ENCODE measurements around the gene CHD8.

CHD8 gene

GRCh38 chr14:21350539-21350938, 105.4 kb downstream of the CHD8 start:
- TF ChIP-seq, protein P1, sequence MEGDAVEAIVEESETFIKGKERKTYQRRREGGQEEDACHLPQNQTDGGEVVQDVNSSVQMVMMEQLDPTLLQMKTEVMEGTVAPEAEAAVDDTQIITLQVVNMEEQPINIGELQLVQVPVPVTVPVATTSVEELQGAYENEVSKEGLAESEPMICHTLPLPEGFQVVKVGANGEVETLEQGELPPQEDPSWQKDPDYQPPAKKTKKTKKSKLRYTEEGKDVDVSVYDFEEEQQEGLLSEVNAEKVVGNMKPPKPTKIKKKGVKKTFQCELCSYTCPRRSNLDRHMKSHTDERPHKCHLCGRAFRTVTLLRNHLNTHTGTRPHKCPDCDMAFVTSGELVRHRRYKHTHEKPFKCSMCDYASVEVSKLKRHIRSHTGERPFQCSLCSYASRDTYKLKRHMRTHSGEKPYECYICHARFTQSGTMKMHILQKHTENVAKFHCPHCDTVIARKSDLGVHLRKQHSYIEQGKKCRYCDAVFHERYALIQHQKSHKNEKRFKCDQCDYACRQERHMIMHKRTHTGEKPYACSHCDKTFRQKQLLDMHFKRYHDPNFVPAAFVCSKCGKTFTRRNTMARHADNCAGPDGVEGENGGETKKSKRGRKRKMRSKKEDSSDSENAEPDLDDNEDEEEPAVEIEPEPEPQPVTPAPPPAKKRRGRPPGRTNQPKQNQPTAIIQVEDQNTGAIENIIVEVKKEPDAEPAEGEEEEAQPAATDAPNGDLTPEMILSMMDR (conservative IDR thresholded peaks at IDR 0.05; ENCODE audit: low read length): no peak
- TF ChIP-seq EZH2phosphoT487 (IDR thresholded peaks at IDR 0.05; ENCODE audit: borderline replicate concordance): no peak
- no peaks in the 10 kb centered on the region for H3K27me3 ChIP-seq (ENCODE audit: insufficient read depth, low read length, poor library complexity, severe bottlenecking)
- no peak overlapping the region for H3K4me2 ChIP-seq (ENCODE audit: low read depth, low read length, poor library complexity, severe bottlenecking)
- H3K4me1 ChIP-seq (ENCODE audit: insufficient read depth, low read length, poor library complexity, severe bottlenecking): no peaks in the 10 kb centered on the region
- no peaks in the 10 kb centered on the region for H3K79me2 ChIP-seq (ENCODE audit: insufficient read depth, low read length)
- H3K36me3 ChIP-seq (ENCODE audit: insufficient read depth, low read length): peaks cover 49% of the 10 kb centered on the region; the same call in 1 of the 2 replicates
- no peak overlapping the region for H3K4me3 ChIP-seq (ENCODE audit: low read length, poor library complexity, severe bottlenecking)
- H3K9me2 ChIP-seq (replicated peaks; ENCODE audit: low read depth, low read length): no peaks in the 10 kb centered on the region
- H3F3A ChIP-seq (ENCODE audit: low read depth): no peaks in the 10 kb centered on the region
- H2AFZ ChIP-seq (ENCODE audit: low read length): no peak overlapping the region
- H3K9me3 ChIP-seq (ENCODE audit: insufficient read depth, low read depth, low read length): no peaks in the 10 kb centered on the region
- no peak overlapping the region for H3K9ac ChIP-seq (ENCODE audit: low read depth, low read length, poor library complexity, severe bottlenecking)
- no peaks in the 10 kb centered on the region for H4K20me1 ChIP-seq (ENCODE audit: insufficient read depth, low read length, poor library complexity, severe bottlenecking)

DNA sequence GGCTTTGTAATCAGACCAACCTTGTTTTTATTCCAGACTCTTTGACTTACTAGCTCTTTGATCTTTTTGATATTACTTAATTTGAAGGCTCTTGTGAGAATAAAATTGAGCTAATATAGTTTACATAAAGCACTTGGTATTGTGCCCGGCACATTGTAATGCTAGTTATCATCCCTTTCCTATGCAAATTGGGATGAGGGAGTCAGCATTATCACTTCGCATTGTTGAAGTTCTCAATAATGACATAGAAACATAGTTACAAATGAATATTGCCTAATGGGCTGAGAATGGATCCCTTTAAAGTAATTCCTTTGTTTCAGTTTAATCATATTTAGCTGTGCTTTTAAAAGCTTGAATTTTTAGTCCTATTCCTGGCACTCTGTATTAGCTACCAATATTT, 108.7 kb downstream of the CHD8 start:
- no peaks in the 10 kb centered on the region for H3K79me2 ChIP-seq (ENCODE audit: insufficient read depth, low read length)
- no peaks in the 10 kb centered on the region for H3K9me2 ChIP-seq (replicated peaks; ENCODE audit: low read depth, low read length)
- H3K4me3 ChIP-seq (ENCODE audit: low read length, poor library complexity, severe bottlenecking): no peak overlapping the region
- no peaks in the 10 kb centered on the region for H4K20me1 ChIP-seq (ENCODE audit: insufficient read depth, low read length, poor library complexity, severe bottlenecking)
- TF ChIP-seq, protein P1 (conservative IDR thresholded peaks at IDR 0.05; ENCODE audit: low read length): no peak
- TF ChIP-seq EZH2phosphoT487 (IDR thresholded peaks at IDR 0.05; ENCODE audit: borderline replicate concordance): no peak
- H3K9me3 ChIP-seq (ENCODE audit: insufficient read depth, low read depth, low read length): no peaks in the 10 kb centered on the region
- H3F3A ChIP-seq (ENCODE audit: low read depth): no peaks in the 10 kb centered on the region
- H2AFZ ChIP-seq (ENCODE audit: low read length): no peak overlapping the region
- no peak overlapping the region for H3K4me2 ChIP-seq (ENCODE audit: low read depth, low read length, poor library complexity, severe bottlenecking)
- no peaks in the 10 kb centered on the region for H3K4me1 ChIP-seq (ENCODE audit: insufficient read depth, low read length, poor library complexity, severe bottlenecking)
- H3K9ac ChIP-seq (ENCODE audit: low read depth, low read length, poor library complexity, severe bottlenecking): no peak overlapping the region
- H3K36me3 ChIP-seq (ENCODE audit: insufficient read depth, low read length): peaks cover 19% of the 10 kb centered on the region; the same call in 1 of the 2 replicates
- no peaks in the 10 kb centered on the region for H3K27me3 ChIP-seq (ENCODE audit: insufficient read depth, low read length, poor library complexity, severe bottlenecking)

GRCh38 chr14:21346532-21347135, 109.3 kb downstream of the CHD8 start:
- peaks cover 13% of the 10 kb centered on the region; the same call in 1 of the 2 replicates for H3K36me3 ChIP-seq (ENCODE audit: insufficient read depth, low read length)
- no peaks in the 10 kb centered on the region for H4K20me1 ChIP-seq (ENCODE audit: insufficient read depth, low read length, poor library complexity, severe bottlenecking)
- no peaks in the 10 kb centered on the region for H3K9me3 ChIP-seq (ENCODE audit: insufficient read depth, low read depth, low read length)
- no peak overlapping the region for H3K4me2 ChIP-seq (ENCODE audit: low read depth, low read length, poor library complexity, severe bottlenecking)
- H3F3A ChIP-seq (ENCODE audit: low read depth): no peaks in the 10 kb centered on the region
- H3K27me3 ChIP-seq (ENCODE audit: insufficient read depth, low read length, poor library complexity, severe bottlenecking): no peaks in the 10 kb centered on the region
- no peaks in the 10 kb centered on the region for H3K4me1 ChIP-seq (ENCODE audit: insufficient read depth, low read length, poor library complexity, severe bottlenecking)
- no peaks in the 10 kb centered on the region for H3K79me2 ChIP-seq (ENCODE audit: insufficient read depth, low read length)
- TF ChIP-seq, protein P1 (conservative IDR thresholded peaks at IDR 0.05; ENCODE audit: low read length): no peak
- H3K9ac ChIP-seq (ENCODE audit: low read depth, low read length, poor library complexity, severe bottlenecking): no peak overlapping the region
- H3K9me2 ChIP-seq (replicated peaks; ENCODE audit: low read depth, low read length): no peaks in the 10 kb centered on the region
- no peak overlapping the region for H2AFZ ChIP-seq (ENCODE audit: low read length)
- H3K4me3 ChIP-seq (ENCODE audit: low read length, poor library complexity, severe bottlenecking): no peak overlapping the region
